Breast epithelium (tissue), 3 donors: ENCODE results near the gene CREB3L1.

Source experiments
- POLR2A ChIP-seq: fragments of 450-650 bp; IDR thresholded peaks from one replicate; pipeline ENCODE4 v1.6.1; 2016; ENCODE audit warnings: antibody characterized with exemption, mild to moderate bottlenecking, moderate library complexity
- TF ChIP-seq, protein P1 (sequence below), 3 donors: fragments of 450-650 bp; IDR thresholded peaks; one replicate each; pipeline ENCODE4 v1.5.1; 2016 to 2017; ENCODE audit warnings: antibody characterized with exemption in 3 of 3, mild to moderate bottlenecking in 3 of 3, moderate library complexity in 3 of 3

GRCh38 chr11:46307785-46308341, 30.4 kb downstream of the CREB3L1 start:
- TF ChIP-seq, protein P1, sequence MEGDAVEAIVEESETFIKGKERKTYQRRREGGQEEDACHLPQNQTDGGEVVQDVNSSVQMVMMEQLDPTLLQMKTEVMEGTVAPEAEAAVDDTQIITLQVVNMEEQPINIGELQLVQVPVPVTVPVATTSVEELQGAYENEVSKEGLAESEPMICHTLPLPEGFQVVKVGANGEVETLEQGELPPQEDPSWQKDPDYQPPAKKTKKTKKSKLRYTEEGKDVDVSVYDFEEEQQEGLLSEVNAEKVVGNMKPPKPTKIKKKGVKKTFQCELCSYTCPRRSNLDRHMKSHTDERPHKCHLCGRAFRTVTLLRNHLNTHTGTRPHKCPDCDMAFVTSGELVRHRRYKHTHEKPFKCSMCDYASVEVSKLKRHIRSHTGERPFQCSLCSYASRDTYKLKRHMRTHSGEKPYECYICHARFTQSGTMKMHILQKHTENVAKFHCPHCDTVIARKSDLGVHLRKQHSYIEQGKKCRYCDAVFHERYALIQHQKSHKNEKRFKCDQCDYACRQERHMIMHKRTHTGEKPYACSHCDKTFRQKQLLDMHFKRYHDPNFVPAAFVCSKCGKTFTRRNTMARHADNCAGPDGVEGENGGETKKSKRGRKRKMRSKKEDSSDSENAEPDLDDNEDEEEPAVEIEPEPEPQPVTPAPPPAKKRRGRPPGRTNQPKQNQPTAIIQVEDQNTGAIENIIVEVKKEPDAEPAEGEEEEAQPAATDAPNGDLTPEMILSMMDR (IDR thresholded peaks at IDR 0.05), result no peak
- TF ChIP-seq POLR2A, result no peak
